Activated CD8-positive, alpha-beta T cell treated with anti-CD3 and anti-CD28 coated beads, Interleukin-2, amount 10 ng/mL, durations not matched to agents 7 days and 5 days (primary cell): ENCODE results near the gene LRRC72. TPM values are rescaled to one million over a fixed set of nuclear protein-coding genes. Genes with fewer than 3 reads are reported as not detected.

Experiments used
- total RNA-seq, 2 experiments: library from RNA; stranded (reverse); gene quantifications; one replicate each; pipeline ENCODE4 v1.2.3, GENCODE V29; 2021

Gene LRRC72
- total RNA-seq, 2 experiments from 2014 or later = not detected

Other genes starting within 250 kb of the LRRC72 start
- under 1 TPM; 0.74 to 0.81 TPM for gene CRPPA, start 105.3 kb upstream of the LRRC72 start, total RNA-seq
- not detected for gene SOSTDC1, start 61.1 kb upstream of the LRRC72 start, total RNA-seq
- 10 to 100 TPM; 14.3 to 14.5 TPM for gene ANKMY2, start 118.9 kb downstream of the LRRC72 start, total RNA-seq
- gene BZW2, start 119.4 kb downstream of the LRRC72 start, total RNA-seq = 10 to 100 TPM; 59.7 to 62.3 TPM
- 1 to 10 TPM in 1 of 2 experiments, under 1 TPM in 1; 0.81 to 1.3 TPM for gene TSPAN13, start 226.9 kb downstream of the LRRC72 start, total RNA-seq